K562 (cell line): ENCODE results near the gene CNTN5. TPM values are rescaled to one million over a fixed set of nuclear protein-coding genes. Genes with fewer than 3 reads are reported as not detected.

Source experiments
- ATAC-seq: fragments of 200-7000 bp; cut with Tn5 transposase; 3 replicates; pipeline ENCODE4 v1.9.1; 2020; ENCODE audit warnings: moderate library complexity
- BruUV-seq: library from RNA; stranded (reverse); fragments of 400-500 nt; replicated peaks from 2 replicates; lab custom pipeline; 2021; lab: Mats Ljungman, UMichigan
- CTCF ChIA-PET: fragments of 300-600 bp; formaldehyde crosslinking; extraction: SDS; loops from one replicate; lab custom pipeline; 2021; ENCODE audit warnings: low intra/inter-chr PET ratio; lab: Yijun Ruan, JAX
- POLR2A ChIA-PET: fragments of 300-600, 350-650 bp; sonication (Branson Sonifier 250); formaldehyde crosslinking; extraction: SDS; loops from one replicate; lab custom pipeline; 2021; ENCODE audit warnings: antibody characterized with exemption, inconsistent platforms; lab: Yijun Ruan, JAX
- DNase-seq, 4 experiments: peaks; one replicate each; pipeline versions ENCODE4 v3.0.0 to v3.0.0-alpha.2; 2011 to 2018; ENCODE audit warnings: low spot score in 3 of 4, mixed read lengths in 3 of 4; ENCODE audit errors: extremely low read depth in 1 of 4
- FAIRE-seq: peaks from 2 replicates; lab custom pipeline; 2011; peaks lifted over from hg19 to GRCh38; lab: Jason Lieb, UNC
- H2AFZ ChIP-seq: 2 replicates; pipeline ENCODE4 v1.6.0; 2011; ENCODE audit warnings: low read depth, low read length, control low read depth, inconsistent platforms
- H3K27ac ChIP-seq: fragments of 200-600 bp; 3 replicates; pipeline ENCODE4 v1.8.0; 2011; ENCODE audit warnings: low read depth, mild to moderate bottlenecking, control low read depth, inconsistent platforms, low read length, moderate library complexity, mixed read lengths; ENCODE audit errors: extremely low read depth
- H3K27me3 ChIP-seq, 2 experiments: fragments of 300-600 bp in 1 of 2; 2 replicates in 1 of 2; 3 replicates in 1 of 2; pipeline versions ENCODE4 v1.6.0 to v1.8.0; 2011; ENCODE audit warnings: inconsistent platforms in 2 of 2, low read length in 2 of 2, mild to moderate bottlenecking in 1 of 2, mixed read lengths in 1 of 2, moderate library complexity in 1 of 2; ENCODE audit not compliant: control insufficient read depth in 2 of 2, insufficient read depth in 2 of 2
- H3K36me3 ChIP-seq: fragments of 300-600 bp; 3 replicates; pipeline ENCODE4 v1.8.0; 2011; ENCODE audit warnings: mild to moderate bottlenecking, low read length, inconsistent platforms; ENCODE audit not compliant: control insufficient read depth, insufficient read depth
- H3K4me1 ChIP-seq, 2 experiments: fragments of 200-600 bp in 1 of 2; replicated peaks in 1 of 2; 2 replicates in 1 of 2; 3 replicates in 1 of 2; pipeline versions ENCODE4 v1.5.1 to v1.8.0; 2011; ENCODE audit warnings: inconsistent platforms in 2 of 2, low read length in 2 of 2, mild to moderate bottlenecking in 1 of 2, mixed read lengths in 1 of 2, moderate library complexity in 1 of 2; ENCODE audit not compliant: control insufficient read depth in 2 of 2, insufficient read depth in 2 of 2
- H3K4me2 ChIP-seq: 2 replicates; pipeline ENCODE4 v1.6.1; 2011; ENCODE audit warnings: low read length, control low read depth, inconsistent platforms, mixed read lengths; ENCODE audit not compliant: insufficient read depth
- H3K4me3 ChIP-seq: fragments of 200-600 bp; sonication (generic), shearing (Covaris generic); 2 replicates; pipeline ENCODE4 v1.5.1; 2016; ENCODE audit warnings: control low read depth, inconsistent platforms
- H3K79me2 ChIP-seq: fragments of 200-600 bp; 3 replicates; pipeline ENCODE4 v1.8.0; 2011; ENCODE audit warnings: low read length, inconsistent platforms; ENCODE audit not compliant: control insufficient read depth, insufficient read depth
- H3K9ac ChIP-seq, 2 experiments: 2 replicates each; pipeline versions ENCODE4 v1.6.0 to v1.6.1; 2011; ENCODE audit warnings: low read depth in 2 of 2, low read length in 2 of 2, control low read depth in 1 of 2, inconsistent platforms in 1 of 2, mild to moderate bottlenecking in 1 of 2, mixed read lengths in 1 of 2; ENCODE audit not compliant: insufficient read depth in 1 of 2
- H3K9me1 ChIP-seq: one replicate; pipeline ENCODE4 v1.6.0; 2011; ENCODE audit warnings: inconsistent platforms, mild to moderate bottlenecking, low read length, moderate library complexity; ENCODE audit not compliant: control insufficient read depth, insufficient read depth
- H3K9me3 ChIP-seq: replicated peaks from 2 replicates; pipeline ENCODE4 v1.5.1; 2011; ENCODE audit warnings: low read depth, low read length, inconsistent platforms; ENCODE audit not compliant: control insufficient read depth, insufficient read depth
- H4K20me1 ChIP-seq: replicated peaks from 2 replicates; pipeline ENCODE4 v1.6.1; 2011; ENCODE audit warnings: low read length, inconsistent platforms, mixed read lengths; ENCODE audit not compliant: control insufficient read depth, insufficient read depth
- DEAF1 ChIP-seq: fragments of 450-650 bp; formaldehyde crosslinking; IDR thresholded peaks from 2 replicates; pipeline ENCODE4 v1.4.0; 2020; ENCODE audit warnings: mild to moderate bottlenecking, moderate library complexity
- STAT6 ChIP-seq: sonication (generic); formaldehyde crosslinking; IDR thresholded peaks from 2 replicates; pipeline ENCODE4 v1.8.1; 2023; ENCODE audit warnings: mild to moderate bottlenecking, missing genetic modification reagents
- WGBS: fragments of 100-300 bp; shearing (Covaris generic); methylation state at CpG from one replicate; pipeline ENCODE4 v1.1.6; 2016; ENCODE audit warnings: low coverage, mixed read lengths; ENCODE audit not compliant: insufficient coverage; ENCODE audit errors: missing lambda C conversion rate; 5-methylcytosine and 5-hydroxymethylcytosine counted together
- in situ Hi-C: fragments of 300-500 bp; cut with MboI; formaldehyde crosslinking; loops from 4 replicates; pipeline ENCODE4 v1.15.0; 2018; ENCODE audit warnings: inconsistent platforms, mixed read lengths
- intact Hi-C: fragments of 100-400 bp; cut with micrococcal nuclease; formaldehyde crosslinking; loops from 2 replicates; pipeline ENCODE4 v1.14.2; 2022
- polyA plus RNA-seq, 8 experiments: library from polyadenylated mRNA; depleted of rRNA in 4 of 8; stranded (reverse) in 5 of 8; unstranded in 3 of 8; fragments of >200 nt; fragmentation: Nextera tagmentation in 2 of 8; fragmentation: Illumina TruSeq in 1 of 8; extraction: Ambion mirVana in 2 of 8; extraction: Trizol in 1 of 8; gene quantifications; 2 replicates each; pipeline versions ENCODE4 v1.2.1 to v1.2.3, GENCODE V29; 2011 to 2014; ENCODE audit warnings: inconsistent platforms in 1 of 8, missing spikeins in 1 of 8
- total RNA-seq, 7 experiments: library from RNA; depleted of rRNA in 6 of 7; stranded (reverse); fragments of >200 nt in 6 of 7; fragmentation: Illumina TruSeq in 2 of 7; extraction: Trizol in 2 of 7; gene quantifications; 2 replicates each; pipeline versions ENCODE4 v1.2.1 to v1.2.3, GENCODE V29; 2011 to 2021; ENCODE audit warnings: low replicate concordance in 1 of 7

The CNTN5 gene
- total and polyA plus RNA-seq, 9 of the 15 experiments (the other 6 are each of a cell fraction or from before 2014, with no cell fraction given) = 0.03 TPM; not detected in 8

GRCh38 chr11:100093698-100094097, 1072.9 kb downstream of the CNTN5 start:
- FAIRE-seq (no peak), DNase-seq (no peak), ATAC-seq (no peak)
- H3K9ac ChIP-seq = no peak overlapping the region
- no peaks in the 10 kb centered on the region for H3K79me2 ChIP-seq
- BruUV-seq = no TSS peak
- H3K36me3 ChIP-seq = no peaks in the 10 kb centered on the region
- intact Hi-C loops (no loop called here), in situ Hi-C loops (no loop called here)
- TF ChIP-seq STAT6 = no peak
- H4K20me1 ChIP-seq = no peaks in the 10 kb centered on the region
- H3K9me1 ChIP-seq = no peaks in the 10 kb centered on the region
- no peak overlapping the region for H3K4me3 ChIP-seq
- ChIA-PET POLR2A (no interaction called here), CTCF (no interaction called here)
- no peaks in the 10 kb centered on the region for H3K27me3 ChIP-seq
- 0% methylated on average over 2 of the region's 2 CpGs for WGBS
- H3K27ac ChIP-seq = no peak overlapping the region
- no peak overlapping the region for H3K4me2 ChIP-seq
- peaks cover 2% of the 10 kb centered on the region; the same call in 1 of the 2 replicates for H3K9me3 ChIP-seq
- no peaks in the 10 kb centered on the region for H3K4me1 ChIP-seq
- no peak overlapping the region for H2AFZ ChIP-seq

GRCh38 chr11:100094121-100094865, 1073.5 kb downstream of the CNTN5 start:
- no peak overlapping the region for H2AFZ ChIP-seq
- no peak for DNase-seq
- H3K9me1 ChIP-seq = no peaks in the 10 kb centered on the region
- ATAC-seq = no peak
- no peaks in the 10 kb centered on the region for H3K4me1 ChIP-seq
- H4K20me1 ChIP-seq = no peaks in the 10 kb centered on the region
- TF ChIP-seq DEAF1 (CRISPR knock-in tag) = no peak
- ChIA-PET POLR2A (no interaction called here), CTCF (no interaction called here)
- H3K4me2 ChIP-seq = no peak overlapping the region
- no peaks in the 10 kb centered on the region for H3K36me3 ChIP-seq
- no peak overlapping the region for H3K9ac ChIP-seq
- no peak overlapping the region for H3K4me3 ChIP-seq
- in situ Hi-C loops = no loop called here
- H3K9me3 ChIP-seq = peaks cover 2% of the 10 kb centered on the region; the same call in 1 of the 2 replicates
- H3K27me3 ChIP-seq = no peaks in the 10 kb centered on the region
- 3% methylated on average over 4 of the region's 4 CpGs for WGBS
- intact Hi-C loops = no loop called here
- FAIRE-seq = no peak
- no TSS peak for BruUV-seq
- H3K27ac ChIP-seq = no peak overlapping the region
- H3K79me2 ChIP-seq = no peaks in the 10 kb centered on the region
